ENCODE data around the gene ATP8A2.

GRCh38 chr13:26061256-26061655 is 689.5 kb downstream of the ATP8A2 start:
- no peak for TF ChIP-seq CTCF (IDR thresholded peaks at IDR 0.05)
- no peak for TF ChIP-seq EZH2 (IDR thresholded peaks at IDR 0.05)

Data from neural progenitor cell (in vitro differentiated cells).